ENCODE measurements around the gene FANK1. TPM values are rescaled to one million over a fixed set of nuclear protein-coding genes. Genes with fewer than 3 reads are reported as not detected.
"Not testable (repeated sequence)": the region's sequence is repeated elsewhere in the genome, so short reads cannot be mapped to it uniquely, and the experiment has no call there.

The FANK1 gene
- total and polyA plus RNA-seq, 10 donors, result 0.35 to 1.0 (median 0.90) TPM; not detected in 2

DNA sequence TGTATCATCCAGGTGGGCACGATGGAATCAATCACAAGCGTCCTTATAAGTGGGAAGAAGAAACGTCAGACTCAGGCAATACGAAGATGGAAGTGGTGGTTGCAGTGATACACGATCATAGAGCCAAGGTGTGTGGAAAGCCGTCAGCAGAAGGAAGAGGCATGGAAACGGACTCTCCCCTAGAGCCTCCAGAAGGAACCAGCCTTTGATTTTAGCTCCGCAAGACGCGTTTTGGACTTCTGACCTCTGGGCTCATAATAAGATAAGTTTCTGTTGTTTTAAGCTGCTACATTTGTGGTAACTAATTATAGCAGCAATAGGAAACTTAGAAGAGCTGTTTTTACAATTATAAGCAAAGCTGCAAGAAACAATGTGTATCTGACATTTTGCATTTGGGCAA lies 14.8 kb downstream of the FANK1 start:
- WGBS, 5 donors, result 87 to 94% (median 91%) methylated on average over 10 of the region's 10 CpGs
- H3K36me3 ChIP-seq, result no peaks in the 10 kb centered on the region
- H3K27me3 ChIP-seq (replicated peaks in 1 of 7), result no peaks in the 10 kb centered on the region
- no peak for TF ChIP-seq POLR2A (IDR thresholded peaks at IDR 0.05)
- TF ChIP-seq POLR2AphosphoS5 (IDR thresholded peaks at IDR 0.05), result no peak
- TF ChIP-seq CTCF (IDR thresholded peaks at IDR 0.05 in 8 of 11, conservative IDR thresholded peaks at IDR 0.05 in 3 of 11), result no peak
- intact Hi-C loops (cut with DNase I; ENCODE audit: low total_unique reads), result no loop called here
- H3K4me3 ChIP-seq, result no peak overlapping the region
- H3K27ac ChIP-seq, result no peak overlapping the region
- DNase-seq, result no peak
- H3K9me3 ChIP-seq, result no peaks in the 10 kb centered on the region
- no peaks in the 10 kb centered on the region for H3K4me1 ChIP-seq

DNA sequence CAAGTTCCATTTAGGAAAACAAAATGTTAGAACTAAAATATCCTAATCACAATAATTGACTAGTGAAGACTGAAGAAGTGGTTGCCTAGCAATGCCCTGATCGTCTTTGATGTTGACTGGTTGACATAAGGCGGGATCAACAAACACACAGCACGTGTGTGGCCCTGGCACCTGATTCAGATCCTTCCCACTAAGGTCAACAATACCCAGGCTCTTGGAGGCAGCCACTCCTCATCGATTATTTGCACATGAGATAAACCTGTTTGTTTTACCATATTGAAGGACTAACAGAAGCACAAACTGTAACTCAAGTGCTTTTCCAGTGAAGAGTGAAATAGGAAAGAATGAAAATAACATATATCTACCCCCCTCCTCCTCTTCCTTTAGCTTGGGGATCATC lies 15.6 kb downstream of the FANK1 start:
- no peak overlapping the region for H3K4me3 ChIP-seq
- no peak for TF ChIP-seq CTCF (IDR thresholded peaks at IDR 0.05 in 8 of 11, conservative IDR thresholded peaks at IDR 0.05 in 3 of 11)
- no peak for TF ChIP-seq POLR2AphosphoS5 (IDR thresholded peaks at IDR 0.05)
- TF ChIP-seq POLR2A (IDR thresholded peaks at IDR 0.05), result no peak
- intact Hi-C loops (cut with DNase I; ENCODE audit: low total_unique reads), result no loop called here
- no peaks in the 10 kb centered on the region for H3K27me3 ChIP-seq (replicated peaks in 1 of 7)
- H3K4me1 ChIP-seq, result no peaks in the 10 kb centered on the region
- 72 to 87% (median 75%) methylated on average over 4 of the region's 4 CpGs for WGBS, 5 donors
- no peaks in the 10 kb centered on the region for H3K9me3 ChIP-seq
- DNase-seq, result no peak
- no peak overlapping the region for H3K27ac ChIP-seq
- no peaks in the 10 kb centered on the region for H3K36me3 ChIP-seq

- H3K4me1 ChIP-seq; H3K27ac ChIP-seq; DNase-seq; H3K36me3 ChIP-seq; H3K27me3 ChIP-seq (replicated peaks in 1 of 7); H3K4me3 ChIP-seq; H3K9me3 ChIP-seq; intact Hi-C loops (cut with DNase I; ENCODE audit: low total_unique reads): not testable (repeated sequence)
- WGBS, 5 donors, result 59 to 75% (median 67%) methylated on average over 6 of the region's 6 CpGs
Observed at GRCh38 chr10:125913277-125913676, 16.9 kb downstream of the FANK1 start.

DNA sequence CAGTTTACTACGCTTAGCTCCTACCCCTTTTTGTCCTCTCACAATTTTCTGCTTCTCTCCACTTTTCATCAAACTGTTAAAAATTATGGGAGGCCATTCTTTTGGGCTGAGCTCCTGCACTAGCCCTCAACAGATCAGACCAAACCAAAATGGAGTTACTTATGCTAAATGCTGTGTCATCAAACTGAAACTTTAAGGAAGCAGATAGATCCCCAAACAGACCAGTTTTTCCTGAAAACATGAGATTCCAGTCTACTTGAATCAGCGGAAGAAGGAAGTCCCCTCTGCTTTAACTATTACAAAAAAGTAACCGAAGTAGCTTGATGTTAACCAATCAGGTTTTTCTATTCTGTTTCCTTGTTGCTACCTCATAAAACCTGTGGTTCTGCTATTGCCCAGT lies 20.6 kb downstream of the FANK1 start:
- intact Hi-C loops (cut with DNase I; ENCODE audit: low total_unique reads), result no loop called here
- H3K36me3 ChIP-seq, result no peaks in the 10 kb centered on the region
- H3K4me1 ChIP-seq, result no peaks in the 10 kb centered on the region
- no peaks in the 10 kb centered on the region for H3K27me3 ChIP-seq (replicated peaks in 1 of 7)
- TF ChIP-seq POLR2AphosphoS5 (IDR thresholded peaks at IDR 0.05) (no peak), POLR2A (IDR thresholded peaks at IDR 0.05) (no peak), CTCF (IDR thresholded peaks at IDR 0.05 in 8 of 11, conservative IDR thresholded peaks at IDR 0.05 in 3 of 11) (no peak)
- H3K9me3 ChIP-seq, result peaks cover 0 to 4% (median 0%) of the 10 kb centered on the region in 8 donors
- WGBS, 5 donors, result 55 to 76% (median 56%) methylated on average over 3 of the region's 3 CpGs
- DNase-seq, result no peak
- no peak overlapping the region for H3K4me3 ChIP-seq
- no peak overlapping the region for H3K27ac ChIP-seq

DNA sequence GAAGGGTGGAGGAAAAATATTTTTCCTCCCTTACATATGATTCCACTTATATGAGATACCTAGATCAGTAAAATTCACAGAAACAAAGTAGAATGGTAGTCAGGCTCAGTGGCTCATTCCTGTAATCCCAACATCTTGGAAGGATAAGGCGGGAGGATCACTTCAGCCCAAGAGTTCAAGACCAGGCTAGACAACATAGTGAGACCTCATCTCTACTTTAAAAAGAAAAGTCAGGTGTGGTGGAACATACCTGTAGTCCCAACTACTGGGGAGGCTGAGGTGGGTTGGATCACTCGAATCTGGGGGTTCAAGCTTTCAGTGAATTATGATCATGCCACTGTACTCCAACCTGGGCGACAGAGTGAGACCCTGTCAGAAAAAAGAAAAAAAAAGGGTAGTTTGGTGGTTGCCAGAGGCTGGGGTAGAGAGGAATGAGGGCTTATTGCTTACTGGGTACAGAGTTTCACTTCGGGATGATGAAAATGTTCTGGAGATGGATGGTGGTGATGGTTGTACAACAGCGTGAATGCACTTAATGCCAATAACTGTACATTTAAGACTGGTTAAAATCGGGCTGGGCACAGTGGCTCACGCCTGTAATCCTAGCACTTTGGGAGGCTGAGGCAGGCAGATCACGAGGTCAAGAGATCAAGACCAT lies 21.5 kb downstream of the FANK1 start:
- H3K27ac ChIP-seq; H3K9me3 ChIP-seq; intact Hi-C loops (cut with DNase I; ENCODE audit: low total_unique reads); H3K4me1 ChIP-seq; H3K36me3 ChIP-seq; H3K27me3 ChIP-seq (replicated peaks in 1 of 7); DNase-seq; H3K4me3 ChIP-seq: not testable (repeated sequence)
- 87 to 88% (median 87%) methylated on average over 8 of the region's 8 CpGs for WGBS, 5 donors

GRCh38 chr10:125921643-125922306 lies 25.4 kb downstream of the FANK1 start:
- H3K36me3 ChIP-seq; H3K27ac ChIP-seq; H3K9me3 ChIP-seq; DNase-seq; H3K4me3 ChIP-seq; H3K4me1 ChIP-seq; H3K27me3 ChIP-seq (replicated peaks in 1 of 7); intact Hi-C loops (cut with DNase I; ENCODE audit: low total_unique reads): not testable (repeated sequence)
- WGBS, 5 donors, result 92 to 97% (median 94%) methylated on average over 2 of the region's 2 CpGs

All from spleen (tissue), 11 donors.